ENCODE results near the gene MCTP1. TPM values are rescaled to one million over a fixed set of nuclear protein-coding genes. Genes with fewer than 3 reads are reported as not detected.

MCTP1 gene
- total and polyA plus RNA-seq, 3 experiments from 2014 or later: 0.51 to 0.92 (median 0.55) TPM

- no peaks in the 10 kb centered on the region for H3K9me3 Mint-ChIP-seq
- no peaks in the 10 kb centered on the region for H3K27me3 ChIP-seq (ENCODE audit: insufficient read depth, low read length, poor library complexity, severe bottlenecking)
- H3K4me3 Mint-ChIP-seq: no peak overlapping the region
- no peaks in the 10 kb centered on the region for H3K27me3 Mint-ChIP-seq
- ChIA-PET CTCF (no interaction called here), POLR2A (no interaction called here)
- H3K27ac Mint-ChIP-seq: no peak overlapping the region
- DNase-seq: no peak
- no peaks in the 10 kb centered on the region for H3K9me3 ChIP-seq (ENCODE audit: low read length)
- no peak overlapping the region for H3K4me3 ChIP-seq (ENCODE audit: low read length)
- H3K36me3 Mint-ChIP-seq: peaks cover 0 to 43% (median 11%) of the 10 kb centered on the region in 3 donors
- no peaks in the 10 kb centered on the region for H3K4me1 ChIP-seq (ENCODE audit: insufficient read depth, low read length)
- H3K36me3 ChIP-seq (ENCODE audit: insufficient read depth, low read length): peaks cover 10% of the 10 kb centered on the region
- H3K27ac ChIP-seq (ENCODE audit: low read depth, low read length): no peak overlapping the region
- H3K4me1 Mint-ChIP-seq: peaks cover 12 to 37% (median 21%) of the 10 kb centered on the region in 3 donors
Measured at GRCh38 chr5:94694671-94695070, 590.2 kb downstream of the MCTP1 start.

DNA sequence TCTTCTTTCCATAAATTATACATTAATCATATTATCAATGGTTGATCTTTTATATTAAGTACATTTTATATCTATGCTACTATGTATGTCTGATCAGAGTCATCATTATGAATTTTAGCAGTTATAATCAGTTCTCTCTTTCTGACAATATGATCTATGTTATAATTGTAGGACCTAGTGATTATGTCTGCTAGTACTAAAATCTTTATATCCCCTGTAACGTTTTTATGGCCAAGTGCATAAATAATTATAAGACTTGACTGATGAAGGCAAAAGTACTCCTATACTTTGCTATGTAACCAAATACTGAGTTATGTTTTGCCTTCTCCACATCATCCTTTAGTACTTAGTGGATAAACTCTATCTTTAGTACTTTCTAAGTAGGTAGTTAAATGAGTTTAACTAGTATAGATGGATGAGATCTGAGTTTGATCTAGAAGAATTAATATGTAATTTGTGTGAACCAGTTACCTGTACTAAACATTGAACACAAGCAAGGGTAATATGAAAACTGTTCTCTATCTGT lies 591.0 kb downstream of the MCTP1 start:
- Histone ChIP-seq H3K4me1 (ENCODE audit: insufficient read depth, low read length) (no peaks in the 10 kb centered on the region), H3K9me3 (ENCODE audit: low read length) (no peaks in the 10 kb centered on the region), H3K27me3 (ENCODE audit: insufficient read depth, low read length, poor library complexity, severe bottlenecking) (no peaks in the 10 kb centered on the region), H3K4me3 (ENCODE audit: low read length) (no peak overlapping the region), H3K36me3 (ENCODE audit: insufficient read depth, low read length) (peaks cover 14% of the 10 kb centered on the region), H3K27ac (ENCODE audit: low read depth, low read length) (no peak overlapping the region)
- peaks cover 18 to 45% (median 28%) of the 10 kb centered on the region in 3 donors for H3K4me1 Mint-ChIP-seq
- POLR2A ChIA-PET: no interaction called here
- H3K27me3 Mint-ChIP-seq: no peaks in the 10 kb centered on the region
- H3K27ac Mint-ChIP-seq: peak overlapping the region in 1 of 8 donors; percentile 50
- CTCF ChIA-PET: interaction anchor here (1.7 kb wide), 1 partner anchor 169 kb away, joined by 6 read pairs; no protein-coding TSS in a partner anchor
- H3K36me3 Mint-ChIP-seq: peaks cover 0 to 49% (median 15%) of the 10 kb centered on the region in 3 donors
- no peaks in the 10 kb centered on the region for H3K9me3 Mint-ChIP-seq
- no peak for DNase-seq
- no peak overlapping the region for H3K4me3 Mint-ChIP-seq

- Histone ChIP-seq H3K4me1 (ENCODE audit: insufficient read depth, low read length) (no peaks in the 10 kb centered on the region), H3K27me3 (ENCODE audit: insufficient read depth, low read length, poor library complexity, severe bottlenecking) (no peaks in the 10 kb centered on the region), H3K36me3 (ENCODE audit: insufficient read depth, low read length) (peaks cover 14% of the 10 kb centered on the region), H3K27ac (ENCODE audit: low read depth, low read length) (no peak overlapping the region), H3K9me3 (ENCODE audit: low read length) (no peaks in the 10 kb centered on the region), H3K4me3 (ENCODE audit: low read length) (no peak overlapping the region)
- peak overlapping the region in 1 of 7 donors; percentile 19 for H3K4me3 Mint-ChIP-seq
- no peaks in the 10 kb centered on the region for H3K9me3 Mint-ChIP-seq
- CTCF ChIA-PET: interaction anchor here (1.0 to 1.7 kb wide), 2 partner anchors 161 to 168 kb away, joined by 4 to 6 read pairs; no protein-coding TSS in a partner anchor
- POLR2A ChIA-PET: no interaction called here
- H3K36me3 Mint-ChIP-seq: peaks cover 0 to 56% (median 15%) of the 10 kb centered on the region in 3 donors
- H3K27ac Mint-ChIP-seq: peak overlapping the region in 5 of 8 donors; percentile 30 to 50 (median 40)
- DNase-seq: peak in 2 of 5 donors; percentile 2 to 34
- peaks cover 19 to 51% (median 34%) of the 10 kb centered on the region in 3 donors for H3K4me1 Mint-ChIP-seq
- no peaks in the 10 kb centered on the region for H3K27me3 Mint-ChIP-seq
Measured at GRCh38 chr5:94693043-94693822, 591.7 kb downstream of the MCTP1 start.

GRCh38 chr5:94692581-94692980 lies 592.3 kb downstream of the MCTP1 start:
- Histone ChIP-seq H3K27ac (ENCODE audit: low read depth, low read length) (no peak overlapping the region), H3K27me3 (ENCODE audit: insufficient read depth, low read length, poor library complexity, severe bottlenecking) (no peaks in the 10 kb centered on the region), H3K4me1 (ENCODE audit: insufficient read depth, low read length) (no peaks in the 10 kb centered on the region), H3K9me3 (ENCODE audit: low read length) (no peaks in the 10 kb centered on the region), H3K4me3 (ENCODE audit: low read length) (no peak overlapping the region), H3K36me3 (ENCODE audit: insufficient read depth, low read length) (peaks cover 14% of the 10 kb centered on the region)
- CTCF ChIA-PET: interaction anchor here (1.0 to 1.7 kb wide), 2 partner anchors 160 to 168 kb away, joined by 4 to 6 read pairs; no protein-coding TSS in a partner anchor
- H3K36me3 Mint-ChIP-seq: peaks cover 0 to 57% (median 15%) of the 10 kb centered on the region in 3 donors
- no peak overlapping the region for H3K4me3 Mint-ChIP-seq
- H3K4me1 Mint-ChIP-seq: peaks cover 19 to 51% (median 34%) of the 10 kb centered on the region in 3 donors
- H3K9me3 Mint-ChIP-seq: no peaks in the 10 kb centered on the region
- H3K27ac Mint-ChIP-seq: peak overlapping the region in 1 of 8 donors; percentile 19
- POLR2A ChIA-PET: no interaction called here
- no peaks in the 10 kb centered on the region for H3K27me3 Mint-ChIP-seq
- no peak for DNase-seq

DNA sequence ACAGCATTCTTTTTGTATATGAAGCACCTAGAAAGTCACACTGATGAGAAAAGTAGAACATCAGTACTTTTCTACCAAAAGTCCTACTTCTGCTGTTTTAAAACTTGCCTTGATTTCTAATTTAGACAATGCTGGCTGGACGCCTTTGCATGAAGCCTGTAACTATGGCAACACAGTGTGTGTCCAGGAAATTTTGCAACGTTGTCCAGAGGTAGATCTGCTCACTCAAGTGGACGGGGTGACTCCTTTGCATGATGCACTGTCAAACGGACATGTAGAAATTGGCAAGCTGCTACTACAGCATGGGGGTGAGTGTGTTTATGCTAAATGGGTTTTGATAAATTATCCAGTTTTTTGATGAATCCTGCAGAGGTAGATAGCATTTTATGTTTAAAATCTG lies 592.9 kb downstream of the MCTP1 start:
- Histone ChIP-seq H3K4me1 (ENCODE audit: insufficient read depth, low read length) (no peaks in the 10 kb centered on the region), H3K27me3 (ENCODE audit: insufficient read depth, low read length, poor library complexity, severe bottlenecking) (no peaks in the 10 kb centered on the region), H3K9me3 (ENCODE audit: low read length) (no peaks in the 10 kb centered on the region), H3K27ac (ENCODE audit: low read depth, low read length) (no peak overlapping the region), H3K36me3 (ENCODE audit: insufficient read depth, low read length) (peaks cover 14% of the 10 kb centered on the region), H3K4me3 (ENCODE audit: low read length) (no peak overlapping the region)
- Mint-ChIP-seq H3K4me3 (no peak overlapping the region), H3K27me3 (no peaks in the 10 kb centered on the region), H3K27ac (peak overlapping the region in 1 of 8 donors; percentile 35), H3K4me1 (peaks cover 19 to 51% (median 34%) of the 10 kb centered on the region in 3 donors), H3K9me3 (no peaks in the 10 kb centered on the region), H3K36me3 (peaks cover 0 to 63% (median 15%) of the 10 kb centered on the region in 3 donors)
- POLR2A ChIA-PET: no interaction called here
- CTCF ChIA-PET: interaction anchor here (1.0 to 1.7 kb wide), 2 partner anchors 159 to 167 kb away, joined by 4 to 6 read pairs; no protein-coding TSS in a partner anchor
- DNase-seq: no peak

GRCh38 chr5:94691291-94691690 lies 593.6 kb downstream of the MCTP1 start:
- ChIA-PET CTCF (no interaction called here), POLR2A (no interaction called here)
- Mint-ChIP-seq H3K4me3 (no peak overlapping the region), H3K4me1 (peaks cover 19 to 51% (median 34%) of the 10 kb centered on the region in 3 donors), H3K27me3 (no peaks in the 10 kb centered on the region), H3K27ac (no peak overlapping the region), H3K36me3 (peaks cover 0 to 65% (median 16%) of the 10 kb centered on the region in 3 donors), H3K9me3 (no peaks in the 10 kb centered on the region)
- H3K4me1 ChIP-seq (ENCODE audit: insufficient read depth, low read length): no peaks in the 10 kb centered on the region
- H3K36me3 ChIP-seq (ENCODE audit: insufficient read depth, low read length): peaks cover 14% of the 10 kb centered on the region
- no peak for DNase-seq
- H3K4me3 ChIP-seq (ENCODE audit: low read length): no peak overlapping the region
- no peaks in the 10 kb centered on the region for H3K9me3 ChIP-seq (ENCODE audit: low read length)
- no peaks in the 10 kb centered on the region for H3K27me3 ChIP-seq (ENCODE audit: insufficient read depth, low read length, poor library complexity, severe bottlenecking)
- no peak overlapping the region for H3K27ac ChIP-seq (ENCODE audit: low read depth, low read length)

DNA sequence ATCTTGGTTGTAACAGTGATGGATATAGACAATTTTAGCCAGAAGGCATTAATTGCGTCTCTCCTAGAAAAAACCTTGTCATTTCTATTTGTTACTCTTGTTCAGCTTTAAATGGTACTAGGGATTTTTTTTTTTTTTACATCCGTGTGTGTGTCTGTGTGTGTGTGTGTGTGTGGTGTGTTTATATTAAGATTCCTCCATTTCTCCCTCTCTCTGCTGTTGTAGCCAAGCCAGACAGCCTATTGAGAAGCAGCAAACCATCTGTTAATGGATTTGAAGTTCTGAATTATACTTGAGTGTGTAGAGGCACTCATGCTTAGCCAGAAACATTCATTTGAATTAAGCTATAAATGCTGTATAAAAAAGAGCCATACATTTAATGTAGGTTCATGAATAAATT lies 594.1 kb downstream of the MCTP1 start:
- Mint-ChIP-seq H3K27me3 (no peaks in the 10 kb centered on the region), H3K27ac (peak overlapping the region in 2 of 8 donors; percentile 51 to 66), H3K4me1 (peaks cover 19 to 54% (median 34%) of the 10 kb centered on the region in 3 donors), H3K9me3 (no peaks in the 10 kb centered on the region), H3K4me3 (no peak overlapping the region), H3K36me3 (peaks cover 0 to 66% (median 18%) of the 10 kb centered on the region in 3 donors)
- no peak overlapping the region for H3K4me3 ChIP-seq (ENCODE audit: low read length)
- peaks cover 14% of the 10 kb centered on the region for H3K36me3 ChIP-seq (ENCODE audit: insufficient read depth, low read length)
- H3K27me3 ChIP-seq (ENCODE audit: insufficient read depth, low read length, poor library complexity, severe bottlenecking): no peaks in the 10 kb centered on the region
- H3K9me3 ChIP-seq (ENCODE audit: low read length): no peaks in the 10 kb centered on the region
- CTCF ChIA-PET: no interaction called here
- no peak for DNase-seq
- no peaks in the 10 kb centered on the region for H3K4me1 ChIP-seq (ENCODE audit: insufficient read depth, low read length)
- POLR2A ChIA-PET: no interaction called here
- no peak overlapping the region for H3K27ac ChIP-seq (ENCODE audit: low read depth, low read length)

DNA sequence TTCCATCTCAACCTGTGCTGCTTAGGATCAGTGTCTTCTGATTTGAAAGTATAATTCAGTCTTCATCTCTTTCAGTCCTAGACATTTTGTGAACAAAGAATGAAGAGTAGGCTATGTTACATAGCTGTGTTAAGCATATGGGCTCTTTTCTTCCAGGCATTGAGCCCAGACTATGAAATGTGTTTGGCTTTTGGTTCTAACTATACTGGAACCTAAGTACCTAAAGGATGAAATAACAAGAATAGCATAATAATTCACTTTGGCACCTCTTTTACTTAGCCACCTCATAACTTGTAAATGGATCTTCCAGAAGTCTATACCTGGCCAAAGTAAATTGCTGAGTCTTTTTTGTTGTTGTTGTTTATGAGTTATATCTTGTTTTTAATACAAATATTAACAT lies 595.0 kb downstream of the MCTP1 start:
- H3K4me3 Mint-ChIP-seq: no peak overlapping the region
- H3K27me3 ChIP-seq (ENCODE audit: insufficient read depth, low read length, poor library complexity, severe bottlenecking): no peaks in the 10 kb centered on the region
- no peaks in the 10 kb centered on the region for H3K9me3 Mint-ChIP-seq
- H3K27ac ChIP-seq (ENCODE audit: low read depth, low read length): no peak overlapping the region
- H3K4me1 Mint-ChIP-seq: peaks cover 19 to 56% (median 34%) of the 10 kb centered on the region in 3 donors
- no peaks in the 10 kb centered on the region for H3K27me3 Mint-ChIP-seq
- no peak for DNase-seq
- H3K27ac Mint-ChIP-seq: peak overlapping the region in 4 of 8 donors; percentile 13 to 58 (median 39)
- peaks cover 11% of the 10 kb centered on the region for H3K36me3 ChIP-seq (ENCODE audit: insufficient read depth, low read length)
- H3K36me3 Mint-ChIP-seq: peaks cover under 1 to 67% (median 23%) of the 10 kb centered on the region in 3 donors
- H3K4me3 ChIP-seq (ENCODE audit: low read length): no peak overlapping the region
- H3K9me3 ChIP-seq (ENCODE audit: low read length): no peaks in the 10 kb centered on the region
- ChIA-PET POLR2A (no interaction called here), CTCF (no interaction called here)
- H3K4me1 ChIP-seq (ENCODE audit: insufficient read depth, low read length): no peaks in the 10 kb centered on the region

Data from CD8-positive, alpha-beta memory T cell (primary cell).